Fibroblast of lung (primary cell): ENCODE results near the gene BAIAP3. TPM values are rescaled to one million over a fixed set of nuclear protein-coding genes. Genes with fewer than 3 reads are reported as not detected.

Experiments
- DNase-seq, 2 donors: peaks; one replicate each; pipeline versions ENCODE4 v3.0.0 to v3.0.0-alpha.2; 2010; ENCODE audit warnings: low read depth in 2 of 2
- H2AFZ ChIP-seq: 2 replicates; pipeline ENCODE4 v1.5.1; 2012; ENCODE audit warnings: low read length, control low read depth, inconsistent platforms
- H3K27ac ChIP-seq: 2 replicates; pipeline ENCODE4 v1.5.1; 2011; ENCODE audit warnings: low read length, control low read depth; ENCODE audit not compliant: insufficient read depth
- H3K27me3 ChIP-seq: 2 replicates; pipeline ENCODE4 v1.5.1; 2011; ENCODE audit warnings: mild to moderate bottlenecking, low read length; ENCODE audit not compliant: control insufficient read depth, insufficient read depth
- H3K36me3 ChIP-seq: 2 replicates; pipeline ENCODE4 v1.5.1; 2011; ENCODE audit warnings: low read length; ENCODE audit not compliant: control insufficient read depth, insufficient read depth
- H3K4me1 ChIP-seq: 2 replicates; pipeline ENCODE4 v1.5.1; 2011; ENCODE audit warnings: low read length; ENCODE audit not compliant: control insufficient read depth, insufficient read depth; ENCODE audit errors: extremely low read depth
- H3K4me2 ChIP-seq: 2 replicates; pipeline ENCODE4 v1.5.1; 2011; ENCODE audit warnings: low read length, control low read depth; ENCODE audit not compliant: insufficient read depth; ENCODE audit errors: extremely low read depth
- H3K4me3 ChIP-seq, 4 experiments: fragments of 200-600 bp in 1 of 4; sonication (generic) in 1 of 4; replicated peaks in 1 of 4; 2 replicates each; pipeline ENCODE4 v1.5.1; 2011 to 2016; ENCODE audit warnings: low read length in 4 of 4, low read depth in 3 of 4, mild to moderate bottlenecking in 3 of 4, control low read depth in 2 of 4, inconsistent platforms in 1 of 4, mixed read lengths in 1 of 4; ENCODE audit not compliant: insufficient read depth in 1 of 4; ENCODE audit errors: control extremely low read depth in 1 of 4
- H3K79me2 ChIP-seq: 2 replicates; pipeline ENCODE4 v1.5.1; 2012; ENCODE audit warnings: mild to moderate bottlenecking, low read length, inconsistent platforms; ENCODE audit not compliant: control insufficient read depth, insufficient read depth
- H3K9ac ChIP-seq: 2 replicates; pipeline ENCODE4 v1.5.1; 2011; ENCODE audit warnings: mild to moderate bottlenecking, low read length, control low read depth; ENCODE audit not compliant: insufficient read depth
- H3K9me3 ChIP-seq: 2 replicates; pipeline ENCODE4 v1.5.1; 2012; ENCODE audit warnings: low read depth, low read length; ENCODE audit not compliant: control insufficient read depth, insufficient read depth
- H4K20me1 ChIP-seq: 2 replicates; pipeline ENCODE4 v1.5.1; 2011; ENCODE audit warnings: low read length; ENCODE audit not compliant: control insufficient read depth, insufficient read depth; ENCODE audit errors: extremely low read depth
- EZH2 ChIP-seq: IDR thresholded peaks from 2 replicates; pipeline ENCODE4 v1.5.1; 2012; ENCODE audit warnings: low read length, control low read depth, mild to moderate bottlenecking; ENCODE audit errors: missing control alignments
- polyA plus RNA-seq, 2 donors: library from polyadenylated mRNA; depleted of rRNA in 1 of 2; stranded (reverse) in 1 of 2; unstranded in 1 of 2; fragments of >200 nt; gene quantifications; 2 replicates each; pipeline ENCODE4 v1.2.1, GENCODE V29; 2011 to 2012; ENCODE audit warnings: missing spikeins in 1 of 2
- total RNA-seq: library from RNA; depleted of rRNA; stranded (reverse); fragments of >200 nt; gene quantifications from 2 replicates; pipeline ENCODE4 v1.2.1, GENCODE V29; 2014
- TF ChIP-seq, protein P1 (sequence below), 2 donors: IDR thresholded peaks in 1 of 2; conservative IDR thresholded peaks in 1 of 2; 1 replicate in 1 of 2; 2 replicates in 1 of 2; pipeline ENCODE4 v1.5.1; 2011 to 2012; ENCODE audit warnings: low read length in 2 of 2, control low read depth in 1 of 2, inconsistent platforms in 1 of 2, low read depth in 1 of 2, mild to moderate bottlenecking in 1 of 2

The BAIAP3 gene
- total and polyA plus RNA-seq, 2 donors (not counting 1 experiment from before 2014, with no cell fraction given), result 0.22 to 0.83 TPM

DNA sequence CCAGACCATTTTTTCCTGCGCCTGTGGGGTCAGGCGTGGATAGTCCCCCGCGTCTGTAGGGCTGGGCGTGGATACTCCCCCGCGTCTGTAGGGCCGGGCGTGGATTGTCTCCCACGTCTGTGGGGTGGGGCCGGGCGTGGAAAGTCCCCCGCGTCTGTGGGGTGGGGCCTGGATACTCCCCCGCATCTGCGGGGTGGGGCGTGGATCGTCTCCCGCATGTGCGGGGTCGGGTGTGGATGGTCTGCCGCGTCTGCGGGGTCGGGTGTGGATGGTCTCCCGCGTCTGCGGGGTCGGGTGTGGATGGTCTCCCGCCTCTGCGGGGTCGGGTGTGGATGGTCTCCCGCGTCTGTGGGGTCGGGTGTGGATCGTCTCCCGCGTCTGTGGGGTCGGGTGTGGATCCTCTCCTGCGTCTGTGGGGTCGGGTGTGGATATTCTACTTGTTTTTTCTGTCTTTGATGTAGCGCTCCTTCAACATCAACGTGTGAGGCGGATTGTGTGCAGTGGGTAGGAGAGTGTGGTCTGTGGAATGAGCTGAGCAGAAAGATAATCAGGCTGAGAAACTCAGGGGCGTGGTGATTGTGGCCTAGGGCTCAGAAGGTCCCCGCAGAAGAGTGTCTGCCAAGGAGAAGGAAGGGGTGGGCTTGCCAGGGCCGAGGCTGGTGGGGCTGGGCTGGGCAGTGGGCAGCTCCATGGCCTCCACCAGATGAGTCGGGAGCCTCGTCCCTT lies 21.5 kb downstream of the BAIAP3 start:
- H3K4me1 ChIP-seq, result peaks cover 5% of the 10 kb centered on the region
- no peaks in the 10 kb centered on the region for H3K9me3 ChIP-seq
- H4K20me1 ChIP-seq, result no peaks in the 10 kb centered on the region
- DNase-seq, result no peak
- H3K9ac ChIP-seq, result no peak overlapping the region
- H3K36me3 ChIP-seq, result no peaks in the 10 kb centered on the region
- H2AFZ ChIP-seq, result no peak overlapping the region
- no peak overlapping the region for H3K4me3 ChIP-seq
- H3K4me2 ChIP-seq, result no peak overlapping the region
- peaks cover 61% of the 10 kb centered on the region for H3K79me2 ChIP-seq
- H3K27me3 ChIP-seq, result no peaks in the 10 kb centered on the region
- TF ChIP-seq EZH2, result no peak
- TF ChIP-seq, protein P1, sequence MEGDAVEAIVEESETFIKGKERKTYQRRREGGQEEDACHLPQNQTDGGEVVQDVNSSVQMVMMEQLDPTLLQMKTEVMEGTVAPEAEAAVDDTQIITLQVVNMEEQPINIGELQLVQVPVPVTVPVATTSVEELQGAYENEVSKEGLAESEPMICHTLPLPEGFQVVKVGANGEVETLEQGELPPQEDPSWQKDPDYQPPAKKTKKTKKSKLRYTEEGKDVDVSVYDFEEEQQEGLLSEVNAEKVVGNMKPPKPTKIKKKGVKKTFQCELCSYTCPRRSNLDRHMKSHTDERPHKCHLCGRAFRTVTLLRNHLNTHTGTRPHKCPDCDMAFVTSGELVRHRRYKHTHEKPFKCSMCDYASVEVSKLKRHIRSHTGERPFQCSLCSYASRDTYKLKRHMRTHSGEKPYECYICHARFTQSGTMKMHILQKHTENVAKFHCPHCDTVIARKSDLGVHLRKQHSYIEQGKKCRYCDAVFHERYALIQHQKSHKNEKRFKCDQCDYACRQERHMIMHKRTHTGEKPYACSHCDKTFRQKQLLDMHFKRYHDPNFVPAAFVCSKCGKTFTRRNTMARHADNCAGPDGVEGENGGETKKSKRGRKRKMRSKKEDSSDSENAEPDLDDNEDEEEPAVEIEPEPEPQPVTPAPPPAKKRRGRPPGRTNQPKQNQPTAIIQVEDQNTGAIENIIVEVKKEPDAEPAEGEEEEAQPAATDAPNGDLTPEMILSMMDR (conservative IDR thresholded peaks at IDR 0.05 in 1 of 2, IDR thresholded peaks at IDR 0.05 in 1 of 2; ENCODE audit: low read depth in 1 of 2, low read length in 2 of 2), result no peak
- H3K27ac ChIP-seq, result no peak overlapping the region

DNA sequence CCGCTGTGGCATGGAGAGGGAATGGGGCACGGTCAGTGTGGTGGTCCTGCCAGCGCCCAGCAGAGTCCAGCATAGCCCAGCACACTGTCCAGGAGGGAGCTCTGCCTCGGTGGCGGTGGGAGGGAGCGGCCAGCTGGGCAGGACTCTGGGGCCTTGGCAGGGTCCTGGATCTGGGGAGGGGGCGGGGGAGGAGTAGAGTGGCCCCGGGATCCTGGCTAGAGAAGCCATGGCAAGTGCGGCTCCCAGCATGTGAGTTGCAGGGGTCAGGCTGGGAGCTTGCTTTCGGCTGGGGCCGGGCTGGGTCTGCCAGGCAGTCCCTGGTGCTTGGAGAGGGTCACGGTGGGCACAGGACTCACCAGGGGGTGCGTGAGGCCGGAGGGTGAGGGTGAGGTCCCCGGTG lies 22.1 kb downstream of the BAIAP3 start:
- TF ChIP-seq EZH2, result no peak
- TF ChIP-seq, protein P1 (conservative IDR thresholded peaks at IDR 0.05 in 1 of 2, IDR thresholded peaks at IDR 0.05 in 1 of 2; ENCODE audit: low read depth in 1 of 2, low read length in 2 of 2), result no peak
- Histone ChIP-seq H3K27me3 (no peaks in the 10 kb centered on the region), H3K9me3 (no peaks in the 10 kb centered on the region), H3K79me2 (peaks cover 56% of the 10 kb centered on the region), H3K4me1 (peaks cover 2% of the 10 kb centered on the region), H3K36me3 (no peaks in the 10 kb centered on the region), H4K20me1 (no peaks in the 10 kb centered on the region), H2AFZ (no peak overlapping the region), H3K9ac (no peak overlapping the region), H3K4me3 (no peak overlapping the region), H3K27ac (no peak overlapping the region), H3K4me2 (no peak overlapping the region)
- no peak for DNase-seq

DNA sequence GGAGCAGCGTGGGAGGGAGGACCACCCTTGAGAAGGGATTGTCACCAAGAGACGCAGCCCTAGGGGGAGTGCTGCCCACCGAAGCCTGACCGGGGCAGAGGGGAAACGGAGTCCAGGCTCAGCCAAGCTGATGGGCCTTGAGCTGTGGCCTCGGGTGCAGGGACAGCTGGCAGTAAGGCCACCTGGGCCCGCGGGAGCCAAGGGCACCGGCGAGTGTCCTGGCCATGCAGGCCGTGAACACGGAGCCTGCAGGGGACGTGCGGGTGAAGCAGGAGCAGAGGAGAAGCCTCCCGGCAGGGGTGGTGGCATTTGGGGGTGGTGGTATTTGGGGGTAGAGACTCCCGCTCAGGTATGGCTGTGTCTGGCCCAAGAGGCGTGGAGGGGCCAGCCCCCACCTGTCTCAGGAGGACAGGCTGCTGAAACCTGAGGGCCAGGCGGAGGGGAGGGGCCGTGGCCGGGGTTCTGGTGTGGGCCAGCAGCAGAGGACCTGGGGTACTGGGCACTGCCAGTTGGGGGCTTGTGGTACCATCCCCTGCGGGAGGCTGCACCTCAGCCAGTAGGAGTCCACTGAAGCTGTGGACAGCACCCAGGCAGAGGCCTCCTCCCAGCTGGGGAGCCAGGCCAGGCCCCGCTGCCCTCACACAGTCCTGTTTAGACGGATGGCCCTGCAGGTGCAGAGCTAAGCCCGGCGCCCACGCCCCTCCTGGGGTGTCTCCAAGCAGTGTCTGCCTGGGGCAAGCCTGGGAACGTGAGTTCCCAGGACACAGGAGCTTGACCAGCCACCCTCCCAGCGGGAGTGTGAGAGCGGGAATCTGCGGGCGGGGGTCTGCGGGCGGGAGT lies 22.8 kb downstream of the BAIAP3 start:
- Histone ChIP-seq H3K9me3 (no peaks in the 10 kb centered on the region), H4K20me1 (no peaks in the 10 kb centered on the region)
- TF ChIP-seq EZH2, result no peak
- TF ChIP-seq, protein P1 (conservative IDR thresholded peaks at IDR 0.05 in 1 of 2, IDR thresholded peaks at IDR 0.05 in 1 of 2; ENCODE audit: low read depth in 1 of 2, low read length in 2 of 2), result no peak

More for the DNA sequence above, 22.8 kb downstream of the BAIAP3 start:
- Histone ChIP-seq H3K9ac (no peak overlapping the region), H3K27me3 (no peaks in the 10 kb centered on the region), H3K27ac (no peak overlapping the region), H3K4me2 (no peak overlapping the region), H3K4me1 (no peaks in the 10 kb centered on the region), H3K36me3 (no peaks in the 10 kb centered on the region), H3K79me2 (peaks cover 49% of the 10 kb centered on the region), H3K4me3 (no peak overlapping the region), H2AFZ (no peak overlapping the region)
- DNase-seq, result no peak
